Peyer's patch (tissue), 4 donors: Measurements from ENCODE around the gene CARMIL1. TPM values are rescaled to one million over a fixed set of nuclear protein-coding genes. Genes with fewer than 3 reads are reported as not detected.

Experiments
- DNase-seq, 3 donors: peaks; one replicate each; pipeline ENCODE4 v3.0.0-alpha.2; 2017 to 2019
- H3K27ac ChIP-seq, 4 donors: fragments of 200-600 bp; sonication (generic); one replicate each; pipeline ENCODE4 v1.5.1; 2016 to 2019
- H3K27me3 ChIP-seq, 2 donors: fragments of 200-600 bp; sonication (generic); one replicate each; pipeline ENCODE4 v1.5.1; 2019
- H3K36me3 ChIP-seq, 3 donors: fragments of 200-600 bp; sonication (generic); one replicate each; pipeline ENCODE4 v1.5.1; 2016 to 2019
- H3K4me1 ChIP-seq, 4 donors: fragments of 200-600 bp; sonication (generic); one replicate each; pipeline ENCODE4 v1.5.1; 2016 to 2019
- H3K4me3 ChIP-seq, 4 donors: fragments of 200-600 bp; sonication (generic); 1 replicate in 3 of 4; 2 replicates in 1 of 4; pipeline ENCODE4 v1.5.1; 2016 to 2019; ENCODE audit warnings: mild to moderate bottlenecking in 1 of 4
- H3K9me3 ChIP-seq, 4 donors: fragments of 200-600 bp; sonication (generic); one replicate each; pipeline ENCODE4 v1.5.1; 2016 to 2019; ENCODE audit warnings: mild to moderate bottlenecking in 1 of 4
- CTCF ChIP-seq, 6 experiments: fragments of 450-650 bp in 4 of 6; fragments of 200-600 bp in 2 of 6; sonication (generic) in 1 of 6; IDR thresholded peaks; one replicate each; pipeline ENCODE4 v1.5.1; 2017 to 2019; ENCODE audit warnings: antibody characterized with exemption in 6 of 6, mild to moderate bottlenecking in 3 of 6, moderate library complexity in 1 of 6
- POLR2A ChIP-seq, 2 donors: fragments of 450-650 bp; IDR thresholded peaks; one replicate each; pipeline ENCODE4 v1.5.1; 2017; ENCODE audit warnings: antibody characterized with exemption in 2 of 2, mild to moderate bottlenecking in 2 of 2, moderate library complexity in 2 of 2
- total RNA-seq, 4 donors: library from RNA; depleted of rRNA; stranded (reverse); fragments of >200 nt; gene quantifications; one replicate each; pipeline ENCODE4 v1.1.0, GENCODE V29; 2016

Gene CARMIL1
- total RNA-seq, 4 donors from 2014 or later, result 75.1 to 107 (median 85.7) TPM

GRCh38 chr6:25623879-25624278 lies 344.7 kb downstream of the CARMIL1 start:
- no peak for DNase-seq

GRCh38 chr6:25627001-25627400 lies 347.8 kb downstream of the CARMIL1 start:
- TF ChIP-seq POLR2A (IDR thresholded peaks at IDR 0.05), result no peak
- TF ChIP-seq CTCF (IDR thresholded peaks at IDR 0.05), result no peak
- no peaks in the 10 kb centered on the region for H3K9me3 ChIP-seq
- H3K36me3 ChIP-seq, result no peaks in the 10 kb centered on the region
- no peaks in the 10 kb centered on the region for H3K4me1 ChIP-seq
- H3K27me3 ChIP-seq, result no peaks in the 10 kb centered on the region
- H3K27ac ChIP-seq, result no peak overlapping the region
- H3K4me3 ChIP-seq, result no peak overlapping the region
- DNase-seq, result no peak

More at GRCh38 chr6:25623879-25624278, 344.7 kb downstream of the CARMIL1 start:
- Histone ChIP-seq H3K4me1 (no peaks in the 10 kb centered on the region), H3K36me3 (peaks cover 0 to 19% (median 0%) of the 10 kb centered on the region in 3 donors), H3K4me3 (no peak overlapping the region), H3K9me3 (no peaks in the 10 kb centered on the region), H3K27me3 (no peaks in the 10 kb centered on the region), H3K27ac (no peak overlapping the region)
- TF ChIP-seq POLR2A (IDR thresholded peaks at IDR 0.05), result no peak
- no peak for TF ChIP-seq CTCF (IDR thresholded peaks at IDR 0.05)

- Histone ChIP-seq H3K27me3 (no peaks in the 10 kb centered on the region), H3K4me3 (no peak overlapping the region), H3K4me1 (no peaks in the 10 kb centered on the region), H3K9me3 (no peaks in the 10 kb centered on the region), H3K27ac (no peak overlapping the region), H3K36me3 (no peaks in the 10 kb centered on the region)
- DNase-seq, result no peak
- TF ChIP-seq POLR2A (IDR thresholded peaks at IDR 0.05) (no peak), CTCF (IDR thresholded peaks at IDR 0.05) (no peak)
These were observed 349.5 kb downstream of the CARMIL1 start for GRCh38 chr6:25628471-25629197.

- Histone ChIP-seq H3K9me3 (no peaks in the 10 kb centered on the region), H3K27me3 (no peaks in the 10 kb centered on the region), H3K4me3 (no peak overlapping the region), H3K4me1 (no peaks in the 10 kb centered on the region), H3K27ac (no peak overlapping the region), H3K36me3 (no peaks in the 10 kb centered on the region)
- no peak for TF ChIP-seq CTCF (IDR thresholded peaks at IDR 0.05)
- no peak for TF ChIP-seq POLR2A (IDR thresholded peaks at IDR 0.05)
- no peak for DNase-seq
These were observed 350.0 kb downstream of the CARMIL1 start for GRCh38 chr6:25629198-25629576.

GRCh38 chr6:25630508-25631278 lies 351.5 kb downstream of the CARMIL1 start:
- H3K27me3 ChIP-seq, result no peaks in the 10 kb centered on the region
- no peaks in the 10 kb centered on the region for H3K36me3 ChIP-seq
- TF ChIP-seq POLR2A (IDR thresholded peaks at IDR 0.05), result no peak
- no peak for TF ChIP-seq CTCF (IDR thresholded peaks at IDR 0.05)
- H3K4me1 ChIP-seq, result peaks cover 0 to 7% (median 0%) of the 10 kb centered on the region in 4 donors
- H3K4me3 ChIP-seq, result no peak overlapping the region
- no peak for DNase-seq
- H3K9me3 ChIP-seq, result no peaks in the 10 kb centered on the region
- no peak overlapping the region for H3K27ac ChIP-seq
